HCT116 (cell line): ENCODE results near the gene AK3. TPM values are rescaled to one million over a fixed set of nuclear protein-coding genes. Genes with fewer than 3 reads are reported as not detected.

Experiments used
- ATAC-seq: fragments of 200-7000 bp; cut with Tn5 transposase; 2 replicates; pipeline ENCODE4 v1.9.1; 2020; ENCODE audit warnings: mild to moderate bottlenecking, moderate library complexity
- BruUV-seq: library from RNA; stranded (reverse); fragments of 400-500 nt; replicated peaks from 2 replicates; lab custom pipeline; 2021; lab: Mats Ljungman, UMichigan
- CTCF ChIA-PET: fragments of 300-600 bp; sonication (Branson Sonifier 250); formaldehyde crosslinking; loops from one replicate; lab custom pipeline; 2021; ENCODE audit warnings: antibody characterized with exemption; lab: Charles Lee
- POLR2A ChIA-PET: fragments of 300-600, 350-600 bp; sonication (Branson Sonifier 250); formaldehyde crosslinking; loops from one replicate; lab custom pipeline; 2021; ENCODE audit warnings: antibody characterized with exemption; lab: Charles Lee
- RAD21 ChIA-PET, 2 experiments: fragments of 300-600 bp; sonication (Branson Sonifier 250); formaldehyde crosslinking; loops; one replicate each; lab custom pipeline; 2023; ENCODE audit warnings: low total read pairs in 2 of 2; ENCODE audit not compliant: uncharacterized antibody in 2 of 2, unreplicated experiment in 2 of 2, low non-redundant PET in 1 of 2; lab: Charles Lee
- DNase-seq: peaks from one replicate; pipeline ENCODE4 v3.0.0-alpha.2; 2010; ENCODE audit warnings: low read depth, low spot score
- H2AFZ ChIP-seq: fragments of 200-600 bp; shearing (Covaris generic), sonication (generic); 2 replicates; pipeline ENCODE4 v1.6.1; 2017; ENCODE audit warnings: low read depth, mixed run types, mixed read lengths, antibody characterized with exemption, low read length; ENCODE audit not compliant: poor library complexity, severe bottlenecking
- H3K27ac ChIP-seq: 2 replicates; pipeline ENCODE4 v1.5.1; 2012; ENCODE audit warnings: low read depth, low read length
- H3K27me3 ChIP-seq: fragments of 200-600 bp; sonication (generic); 2 replicates; pipeline ENCODE4 v1.6.1; 2016; ENCODE audit warnings: mixed run types, low read length, mixed read lengths; ENCODE audit not compliant: insufficient read depth
- H3K36me3 ChIP-seq, 2 experiments: fragments of 200-500 bp in 1 of 2; fragments of 200-600 bp in 1 of 2; sonication (Bioruptor generic) in 1 of 2; sonication (generic) in 1 of 2; 2 replicates each; pipeline versions ENCODE4 v1.5.1 to v1.6.1; 2014 to 2016; ENCODE audit warnings: low read length in 2 of 2, inconsistent platforms in 1 of 2, mixed read lengths in 1 of 2, mixed run types in 1 of 2; ENCODE audit not compliant: insufficient read depth in 2 of 2, control insufficient read depth in 1 of 2
- H3K4me1 ChIP-seq, 2 experiments: fragments of 200-600 bp in 1 of 2; sonication (generic) in 1 of 2; 2 replicates each; pipeline versions ENCODE4 v1.5.1 to v1.6.1; 2012 to 2017; ENCODE audit warnings: low read length in 2 of 2, inconsistent platforms in 1 of 2, mild to moderate bottlenecking in 1 of 2, mixed read lengths in 1 of 2, mixed run types in 1 of 2, moderate library complexity in 1 of 2; ENCODE audit not compliant: insufficient read depth in 2 of 2, control insufficient read depth in 1 of 2
- H3K4me2 ChIP-seq: fragments of 200-600 bp; sonication (generic); 2 replicates; pipeline ENCODE4 v1.6.1; 2017; ENCODE audit warnings: mixed run types, low read length, mixed read lengths
- H3K4me3 ChIP-seq, 2 experiments: fragments of 200-600 bp in 1 of 2; sonication (generic) in 1 of 2; replicated peaks in 1 of 2; 2 replicates each; pipeline ENCODE4 v1.5.1; 2011 to 2016; ENCODE audit warnings: low read length in 2 of 2, control low read depth in 1 of 2, low read depth in 1 of 2, mild to moderate bottlenecking in 1 of 2, mixed read lengths in 1 of 2, mixed run types in 1 of 2
- H3K79me2 ChIP-seq: fragments of 200-600 bp; sonication (generic); 2 replicates; pipeline ENCODE4 v1.6.1; 2017; ENCODE audit warnings: mild to moderate bottlenecking, mixed run types, low read length, moderate library complexity, mixed read lengths; ENCODE audit not compliant: insufficient read depth
- H3K9ac ChIP-seq: fragments of 200-600 bp; sonication (generic); 2 replicates; pipeline ENCODE4 v1.6.1; 2016; ENCODE audit warnings: low read length, mixed read lengths
- H3K9me2 ChIP-seq: fragments of 200-600 bp; sonication (generic), shearing (Covaris generic); 2 replicates; pipeline ENCODE4 v1.6.1; 2017; ENCODE audit warnings: mixed run types, mild to moderate bottlenecking, moderate library complexity; ENCODE audit not compliant: insufficient read depth
- H3K9me3 ChIP-seq, 2 experiments: fragments of 200-500 bp in 1 of 2; fragments of 200-600 bp in 1 of 2; sonication (Bioruptor generic) in 1 of 2; sonication (generic) in 1 of 2; 2 replicates each; pipeline ENCODE4 v1.6.1; 2014 to 2017; ENCODE audit warnings: low read length in 2 of 2, mixed read lengths in 2 of 2, inconsistent platforms in 1 of 2, low read depth in 1 of 2, mild to moderate bottlenecking in 1 of 2, mixed run types in 1 of 2, moderate library complexity in 1 of 2; ENCODE audit not compliant: control insufficient read depth in 1 of 2, insufficient read depth in 1 of 2
- H4K20me1 ChIP-seq: fragments of 200-600 bp; sonication (generic), shearing (Covaris generic); 2 replicates; pipeline ENCODE4 v1.6.1; 2017; ENCODE audit warnings: mixed run types, mild to moderate bottlenecking, moderate library complexity; ENCODE audit not compliant: insufficient read depth
- CBX3 ChIP-seq: IDR thresholded peaks from 2 replicates; pipeline ENCODE4 v1.6.1; 2012; ENCODE audit warnings: low read depth
- CEBPB ChIP-seq: IDR thresholded peaks from 2 replicates; pipeline ENCODE4 v1.6.1; 2012; ENCODE audit warnings: low read depth
- EGR1 ChIP-seq: IDR thresholded peaks from 2 replicates; pipeline ENCODE4 v1.6.1; 2012; ENCODE audit warnings: low read depth
- EZH2phosphoT487 ChIP-seq: fragments of 200-600 bp; IDR thresholded peaks from 2 replicates; pipeline ENCODE4 v1.6.1; 2018; ENCODE audit warnings: antibody characterized with exemption, borderline replicate concordance
- FOSL1 ChIP-seq: IDR thresholded peaks from 2 replicates; pipeline ENCODE4 v1.6.1; 2012; ENCODE audit warnings: low read depth
- POLR2AphosphoS5 ChIP-seq: IDR thresholded peaks from 2 replicates; pipeline ENCODE4 v1.6.1; 2011; ENCODE audit warnings: mild to moderate bottlenecking, low read depth, low read length, moderate library complexity
- SIN3A ChIP-seq: IDR thresholded peaks from 2 replicates; pipeline ENCODE4 v1.6.1; 2012; ENCODE audit warnings: low read depth
- SP1 ChIP-seq: IDR thresholded peaks from 2 replicates; pipeline ENCODE4 v1.6.1; 2012; ENCODE audit warnings: low read depth
- SRF ChIP-seq: IDR thresholded peaks from 2 replicates; pipeline ENCODE4 v1.6.1; 2012; ENCODE audit warnings: low read depth
- TCF7L2 ChIP-seq: IDR thresholded peaks from 2 replicates; pipeline ENCODE4 v1.7.0; 2011; ENCODE audit warnings: borderline replicate concordance, inconsistent platforms; ENCODE audit not compliant: insufficient read depth, insufficient read length; ENCODE audit errors: extremely low read depth
- intact Hi-C: fragments of 100-400 bp; cut with micrococcal nuclease; formaldehyde crosslinking; loops from 2 replicates; pipeline ENCODE4 v1.10.0; 2022
- total RNA-seq: library from RNA; stranded (reverse); gene quantifications from one replicate; pipeline ENCODE4 v1.2.1, GENCODE V29; 2021; ENCODE audit not compliant: unreplicated experiment
- TF ChIP-seq, protein P1 (sequence below): IDR thresholded peaks from 2 replicates; pipeline ENCODE4 v1.6.1; 2011; ENCODE audit warnings: mild to moderate bottlenecking, low read length, moderate library complexity; ENCODE audit not compliant: insufficient replicate concordance; ENCODE audit errors: extremely low read depth
- TF ChIP-seq, protein P2 (sequence below): IDR thresholded peaks from 2 replicates; pipeline ENCODE4 v1.6.1; 2012

Gene AK3
- total RNA-seq, 1 experiment from 2014 or later, result 43.0 TPM

DNA sequence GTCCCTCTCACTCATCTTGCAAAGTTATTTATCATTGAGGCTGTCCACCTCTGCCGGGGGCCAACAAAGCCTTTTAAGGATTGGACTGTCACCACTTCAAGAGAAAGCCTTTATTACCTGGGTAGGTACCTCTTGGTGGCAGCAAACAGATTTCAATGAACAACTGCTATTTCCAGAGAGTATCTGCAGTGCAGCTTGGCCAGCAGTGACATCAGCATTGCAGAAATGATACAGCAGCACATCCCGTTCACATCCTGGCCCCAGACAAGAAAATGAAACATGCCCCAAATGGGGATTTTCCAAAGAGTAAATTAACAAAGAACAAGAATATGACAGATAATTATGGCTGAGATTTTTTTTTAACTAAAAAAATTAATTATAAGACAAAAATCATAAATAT lies 72.4 kb downstream of the AK3 start:
- POLR2A ChIA-PET, result no interaction called here
- RAD21 ChIA-PET, result no interaction called here
- H4K20me1 ChIP-seq, result no peaks in the 10 kb centered on the region
- no peaks in the 10 kb centered on the region for H3K9me2 ChIP-seq
- no peaks in the 10 kb centered on the region for H3K36me3 ChIP-seq
- intact Hi-C loops, result loop anchor here (10.0 kb wide), 2 partner anchors 316 to 926 kb away; partner anchors contain the start of gene JAK2
- DNase-seq (no peak), ATAC-seq (no peak)
- no peak overlapping the region for H3K4me2 ChIP-seq
- H3K27ac ChIP-seq, result no peak overlapping the region
- H3K9me3 ChIP-seq, result no peaks in the 10 kb centered on the region
- peaks cover 3 to 8% of the 10 kb centered on the region in 2 experiments; a peak in 1 of 4 replicates for H3K4me1 ChIP-seq
- H3K4me3 ChIP-seq, result no peak overlapping the region
- H2AFZ ChIP-seq, result no peak overlapping the region
- TF ChIP-seq, protein P1, sequence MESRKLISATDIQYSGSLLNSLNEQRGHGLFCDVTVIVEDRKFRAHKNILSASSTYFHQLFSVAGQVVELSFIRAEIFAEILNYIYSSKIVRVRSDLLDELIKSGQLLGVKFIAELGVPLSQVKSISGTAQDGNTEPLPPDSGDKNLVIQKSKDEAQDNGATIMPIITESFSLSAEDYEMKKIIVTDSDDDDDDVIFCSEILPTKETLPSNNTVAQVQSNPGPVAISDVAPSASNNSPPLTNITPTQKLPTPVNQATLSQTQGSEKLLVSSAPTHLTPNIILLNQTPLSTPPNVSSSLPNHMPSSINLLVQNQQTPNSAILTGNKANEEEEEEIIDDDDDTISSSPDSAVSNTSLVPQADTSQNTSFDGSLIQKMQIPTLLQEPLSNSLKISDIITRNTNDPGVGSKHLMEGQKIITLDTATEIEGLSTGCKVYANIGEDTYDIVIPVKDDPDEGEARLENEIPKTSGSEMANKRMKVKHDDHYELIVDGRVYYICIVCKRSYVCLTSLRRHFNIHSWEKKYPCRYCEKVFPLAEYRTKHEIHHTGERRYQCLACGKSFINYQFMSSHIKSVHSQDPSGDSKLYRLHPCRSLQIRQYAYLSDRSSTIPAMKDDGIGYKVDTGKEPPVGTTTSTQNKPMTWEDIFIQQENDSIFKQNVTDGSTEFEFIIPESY, result no peak
- TF ChIP-seq EGR1 (no peak), FOSL1 (no peak), CEBPB (no peak), SIN3A (no peak), TCF7L2 (no peak), CBX3 (no peak), EZH2phosphoT487 (no peak), SP1 (no peak), SRF (no peak), POLR2AphosphoS5 (no peak)
- TF ChIP-seq, protein P2, sequence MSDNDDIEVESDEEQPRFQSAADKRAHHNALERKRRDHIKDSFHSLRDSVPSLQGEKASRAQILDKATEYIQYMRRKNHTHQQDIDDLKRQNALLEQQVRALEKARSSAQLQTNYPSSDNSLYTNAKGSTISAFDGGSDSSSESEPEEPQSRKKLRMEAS, result no peak
- no peaks in the 10 kb centered on the region for H3K79me2 ChIP-seq
- H3K9ac ChIP-seq, result no peak overlapping the region
- BruUV-seq, result no TSS peak
- CTCF ChIA-PET, result no interaction called here
- no peaks in the 10 kb centered on the region for H3K27me3 ChIP-seq
